ENCODE measurements around the gene MOCS2. TPM values are rescaled to one million over a fixed set of nuclear protein-coding genes. Genes with fewer than 3 reads are reported as not detected.

MOCS2 gene
- total RNA-seq, 1 donor from 2014 or later: 33.0 TPM

DNA sequence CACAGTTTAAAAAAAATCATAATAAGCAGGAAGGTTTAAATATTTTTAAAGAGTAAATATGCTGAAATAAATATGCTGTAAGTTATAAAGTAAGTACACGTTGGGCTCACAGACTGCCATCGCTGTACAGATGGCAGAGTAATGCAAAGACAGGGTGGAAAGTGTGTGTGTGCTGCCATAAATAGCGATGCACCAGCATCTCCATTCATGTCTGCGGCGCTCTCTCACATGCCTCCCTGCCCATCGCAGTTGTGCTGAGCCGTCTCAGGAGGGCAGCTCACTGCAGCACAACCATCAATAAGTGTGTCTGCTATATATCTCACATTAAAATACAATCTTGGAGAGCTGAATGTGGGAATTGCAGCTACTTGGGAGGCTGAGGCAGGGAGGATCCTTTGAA is 14.3 kb downstream of the MOCS2 start:
- intact Hi-C loops (cut with DNase I): loop anchor here (5.0 kb wide), 1 partner anchor 148 kb away; no protein-coding TSS in a partner anchor
- Histone ChIP-seq H3K4me1 (no peaks in the 10 kb centered on the region), H3K36me3 (peaks cover 40% of the 10 kb centered on the region), H3K27ac (no peak overlapping the region), H3K9me3 (no peaks in the 10 kb centered on the region), H3K27me3 (no peaks in the 10 kb centered on the region), H3K4me3 (no peak overlapping the region)
- TF ChIP-seq CTCF (IDR thresholded peaks at IDR 0.05): no peak
- DNase-seq: no peak
- no peak for ATAC-seq

- no peaks in the 10 kb centered on the region for H3K27me3 ChIP-seq
- H3K36me3 ChIP-seq: peaks cover 18% of the 10 kb centered on the region
- no peak overlapping the region for H3K27ac ChIP-seq
- TF ChIP-seq CTCF (IDR thresholded peaks at IDR 0.05): no peak
- intact Hi-C loops (cut with DNase I): no loop called here
- DNase-seq (no peak), ATAC-seq (no peak)
- H3K4me1 ChIP-seq: no peaks in the 10 kb centered on the region
- no peak overlapping the region for H3K4me3 ChIP-seq
- H3K9me3 ChIP-seq: no peaks in the 10 kb centered on the region
Measured at GRCh38 chr5:53092242-53092641, 17.3 kb downstream of the MOCS2 start.

- H3K4me3 ChIP-seq: no peak overlapping the region
- no peaks in the 10 kb centered on the region for H3K4me1 ChIP-seq
- H3K36me3 ChIP-seq: peaks cover 13% of the 10 kb centered on the region
- ATAC-seq: no peak
- H3K27me3 ChIP-seq: no peaks in the 10 kb centered on the region
- no peaks in the 10 kb centered on the region for H3K9me3 ChIP-seq
- DNase-seq: no peak
- intact Hi-C loops (cut with DNase I): no loop called here
- TF ChIP-seq CTCF (IDR thresholded peaks at IDR 0.05): no peak
- no peak overlapping the region for H3K27ac ChIP-seq
Measured at GRCh38 chr5:53091289-53091688, 18.3 kb downstream of the MOCS2 start.

DNA sequence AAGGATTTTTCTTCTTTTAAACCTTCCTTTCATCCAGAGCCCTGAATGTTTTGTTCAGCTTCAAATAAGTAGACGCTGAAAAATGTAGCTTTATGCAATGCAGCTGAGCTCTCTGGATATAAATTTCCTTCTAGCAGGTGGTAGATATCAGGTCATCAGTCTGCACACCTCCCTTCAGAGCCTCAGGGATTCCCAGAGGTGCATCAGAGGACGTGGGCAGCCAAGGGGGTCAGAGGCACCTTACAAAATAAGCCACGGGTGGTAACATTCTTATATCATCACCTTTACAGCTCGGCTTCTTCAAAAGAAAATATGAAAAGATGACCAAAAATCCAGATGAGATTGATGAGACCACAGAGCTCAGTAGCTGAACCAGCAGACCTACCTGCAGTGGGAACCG is 19.3 kb downstream of the MOCS2 start:
- H3K4me3 ChIP-seq: no peak overlapping the region
- intact Hi-C loops (cut with DNase I): no loop called here

DNA sequence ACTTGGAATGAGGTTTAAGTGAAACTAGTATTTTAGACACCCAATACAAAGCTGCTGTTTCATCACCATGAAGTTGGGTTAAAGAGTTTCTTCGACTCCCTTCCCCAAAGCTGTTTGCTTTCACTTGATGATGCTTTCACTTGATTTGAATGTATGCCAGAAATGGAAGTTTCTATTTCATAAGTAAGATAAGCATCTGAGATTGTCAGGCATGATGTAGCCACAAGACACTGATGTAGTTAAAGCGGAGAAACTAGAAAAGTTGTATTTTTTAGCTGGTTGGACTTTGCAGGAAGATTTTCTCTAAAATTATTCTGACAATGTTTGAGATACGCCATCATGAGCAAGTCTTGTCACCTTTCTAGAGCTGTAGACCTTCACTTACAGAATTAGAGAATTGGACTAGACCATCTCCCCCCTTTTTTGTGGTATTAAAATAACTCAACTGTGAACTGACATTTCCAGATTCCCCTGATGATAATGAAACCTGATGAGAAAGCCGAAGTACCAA is 20.0 kb downstream of the MOCS2 start:
- Histone ChIP-seq H3K4me3 (no peak overlapping the region), H3K36me3 (peaks cover 5% of the 10 kb centered on the region), H3K27me3 (no peaks in the 10 kb centered on the region), H3K9me3 (no peaks in the 10 kb centered on the region), H3K4me1 (no peaks in the 10 kb centered on the region), H3K27ac (no peak overlapping the region)
- no peak for TF ChIP-seq CTCF (IDR thresholded peaks at IDR 0.05)
- DNase-seq (no peak), ATAC-seq (no peak)
- intact Hi-C loops (cut with DNase I): no loop called here

More for the DNA sequence above, 19.3 kb downstream of the MOCS2 start:
- no peaks in the 10 kb centered on the region for H3K9me3 ChIP-seq
- H3K36me3 ChIP-seq: peaks cover 11% of the 10 kb centered on the region
- H3K27ac ChIP-seq: no peak overlapping the region
- no peaks in the 10 kb centered on the region for H3K4me1 ChIP-seq
- no peak for DNase-seq
- TF ChIP-seq CTCF (IDR thresholded peaks at IDR 0.05): no peak
- H3K27me3 ChIP-seq: no peaks in the 10 kb centered on the region
- no peak for ATAC-seq

DNA sequence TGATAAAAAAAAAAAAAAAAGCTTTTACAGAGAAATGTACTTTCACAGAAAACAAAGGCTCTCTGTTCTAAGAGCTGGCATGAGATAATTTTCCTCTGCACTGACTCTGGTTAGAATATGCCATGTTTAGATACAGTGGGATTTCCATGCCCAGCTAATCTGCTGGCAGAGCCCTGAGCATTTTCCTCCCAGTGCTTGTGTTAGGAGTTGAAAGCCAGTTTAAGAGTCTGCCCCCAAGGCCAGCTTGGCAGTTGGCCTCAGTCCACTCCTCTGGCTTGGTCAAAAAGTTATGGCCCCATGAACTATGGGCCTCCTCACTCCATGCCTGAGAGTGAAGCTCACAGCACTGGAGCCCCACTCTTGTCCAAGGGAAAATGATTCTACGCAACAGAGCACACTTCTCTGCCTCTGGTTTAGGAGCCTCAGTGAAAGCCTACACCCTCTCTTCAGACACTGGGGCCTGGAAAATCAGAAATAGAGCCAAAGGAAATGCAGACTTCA is 21.9 kb downstream of the MOCS2 start:
- no peak for ATAC-seq
- no peaks in the 10 kb centered on the region for H3K9me3 ChIP-seq

More for the DNA sequence above, 21.9 kb downstream of the MOCS2 start:
- Histone ChIP-seq H3K27me3 (no peaks in the 10 kb centered on the region), H3K4me3 (no peak overlapping the region), H3K4me1 (no peaks in the 10 kb centered on the region), H3K36me3 (peaks cover 5% of the 10 kb centered on the region), H3K27ac (no peak overlapping the region)
- no peak for TF ChIP-seq CTCF (IDR thresholded peaks at IDR 0.05)
- no peak for DNase-seq
- intact Hi-C loops (cut with DNase I): no loop called here

Measured in upper lobe of right lung (tissue), 1 donor.